ENCODE measurements around the gene CHRND. TPM values are rescaled to one million over a fixed set of nuclear protein-coding genes. Genes with fewer than 3 reads are reported as not detected.

Gene CHRND
- total RNA-seq, 2 experiments from 2014 or later: not detected

- H3K4me1 ChIP-seq (ENCODE audit: insufficient read depth, low read length): peaks cover 1% of the 10 kb centered on the region
- Mint-ChIP-seq H3K4me1 (ENCODE audit: low read depth) (peaks cover 6% of the 10 kb centered on the region), H3K36me3 (ENCODE audit: low read depth) (peaks cover 10% of the 10 kb centered on the region), H3K9me3 (no peaks in the 10 kb centered on the region), H3K27me3 (peaks cover 12% of the 10 kb centered on the region), H3K27ac (no peak overlapping the region), H3K4me3 (no peak overlapping the region)
- H3K4me3 ChIP-seq (ENCODE audit: low read length): no peak overlapping the region
- H3K27ac ChIP-seq (ENCODE audit: low read depth in 1 of 2, low read length in 2 of 2): no peak overlapping the region
- no peak for TF ChIP-seq CTCF (IDR thresholded peaks at IDR 0.05)
- ChIA-PET POLR2A (no interaction called here), CTCF (no interaction called here)
- H3K9me3 ChIP-seq (ENCODE audit: control insufficient read depth in 1 of 2, insufficient read depth in 1 of 2, low read length in 2 of 2): peaks cover 0 to 12% of the 10 kb centered on the region in 2 experiments
- DNase-seq (no peak), ATAC-seq (ENCODE audit: poor library complexity) (no peak)
- H3K36me3 ChIP-seq (ENCODE audit: insufficient read depth, low read length): no peaks in the 10 kb centered on the region
- intact Hi-C loops (cut with DNase I, micrococcal nuclease): no loop called here
- peaks cover 0 to 16% of the 10 kb centered on the region in 2 experiments for H3K27me3 ChIP-seq (ENCODE audit: control insufficient read depth in 1 of 2, insufficient read depth in 2 of 2, low read length in 2 of 2)
Measured at GRCh38 chr2:232540441-232541041, 14.6 kb downstream of the CHRND start.

- ChIA-PET POLR2A (no interaction called here), CTCF (no interaction called here)
- peaks cover 7% of the 10 kb centered on the region for H3K4me1 Mint-ChIP-seq (ENCODE audit: low read depth)
- ATAC-seq (ENCODE audit: poor library complexity) (no peak), DNase-seq (no peak)
- H3K9me3 Mint-ChIP-seq: no peaks in the 10 kb centered on the region
- Histone ChIP-seq H3K4me1 (ENCODE audit: insufficient read depth, low read length) (peaks cover 7% of the 10 kb centered on the region), H3K4me3 (ENCODE audit: low read length) (no peak overlapping the region), H3K27ac (ENCODE audit: low read depth in 1 of 2, low read length in 2 of 2) (no peak overlapping the region), H3K27me3 (ENCODE audit: control insufficient read depth in 1 of 2, insufficient read depth in 2 of 2, low read length in 2 of 2) (peaks cover 0 to 8% of the 10 kb centered on the region in 2 experiments), H3K9me3 (ENCODE audit: control insufficient read depth in 1 of 2, insufficient read depth in 1 of 2, low read length in 2 of 2) (peaks cover 0 to 4% of the 10 kb centered on the region in 2 experiments), H3K36me3 (ENCODE audit: insufficient read depth, low read length) (peaks cover 6% of the 10 kb centered on the region)
- TF ChIP-seq CTCF (IDR thresholded peaks at IDR 0.05): no peak
- intact Hi-C loops (cut with DNase I, micrococcal nuclease): no loop called here
- no peak overlapping the region for H3K4me3 Mint-ChIP-seq
- no peak overlapping the region for H3K27ac Mint-ChIP-seq
- peaks cover 9% of the 10 kb centered on the region for H3K27me3 Mint-ChIP-seq
- peaks cover 10% of the 10 kb centered on the region for H3K36me3 Mint-ChIP-seq (ENCODE audit: low read depth)
Measured at GRCh38 chr2:232541195-232541960, 15.4 kb downstream of the CHRND start.

GRCh38 chr2:232541961-232542714, 16.2 kb downstream of the CHRND start:
- Mint-ChIP-seq H3K4me1 (ENCODE audit: low read depth) (peaks cover 12% of the 10 kb centered on the region), H3K9me3 (no peaks in the 10 kb centered on the region), H3K4me3 (no peak overlapping the region), H3K27me3 (peaks cover 2% of the 10 kb centered on the region), H3K27ac (no peak overlapping the region), H3K36me3 (ENCODE audit: low read depth) (peaks cover 16% of the 10 kb centered on the region)
- H3K4me3 ChIP-seq (ENCODE audit: low read length): no peak overlapping the region
- peaks cover 0 to 6% of the 10 kb centered on the region in 2 experiments for H3K27me3 ChIP-seq (ENCODE audit: control insufficient read depth in 1 of 2, insufficient read depth in 2 of 2, low read length in 2 of 2)
- ChIA-PET POLR2A (no interaction called here), CTCF (no interaction called here)
- no peak for DNase-seq
- H3K27ac ChIP-seq (ENCODE audit: low read depth in 1 of 2, low read length in 2 of 2): no peak overlapping the region
- TF ChIP-seq CTCF (IDR thresholded peaks at IDR 0.05): no peak
- peaks cover 0 to 6% of the 10 kb centered on the region in 2 experiments for H3K9me3 ChIP-seq (ENCODE audit: control insufficient read depth in 1 of 2, insufficient read depth in 1 of 2, low read length in 2 of 2)
- intact Hi-C loops (cut with DNase I, micrococcal nuclease): no loop called here
- H3K36me3 ChIP-seq (ENCODE audit: insufficient read depth, low read length): peaks cover 14% of the 10 kb centered on the region
- peaks cover 13% of the 10 kb centered on the region for H3K4me1 ChIP-seq (ENCODE audit: insufficient read depth, low read length)
- ATAC-seq (ENCODE audit: poor library complexity): no peak

Measured in CD4-positive, alpha-beta T cell (primary cell).